Breast epithelium (tissue), 3 donors: ENCODE measurements around the gene RBM5.

Experiments used
- POLR2A ChIP-seq: fragments of 450-650 bp; IDR thresholded peaks from one replicate; pipeline ENCODE4 v1.6.1; 2016; ENCODE audit warnings: antibody characterized with exemption, mild to moderate bottlenecking, moderate library complexity
- POLR2AphosphoS5 ChIP-seq, 3 donors: sonication (generic); formaldehyde crosslinking; IDR thresholded peaks; one replicate each; pipeline ENCODE4 v1.6.1; 2017; ENCODE audit warnings: antibody characterized with exemption in 3 of 3
- TF ChIP-seq, protein P1 (sequence below), 3 donors: fragments of 450-650 bp; IDR thresholded peaks; one replicate each; pipeline ENCODE4 v1.5.1; 2016 to 2017; ENCODE audit warnings: antibody characterized with exemption in 3 of 3, mild to moderate bottlenecking in 3 of 3, moderate library complexity in 3 of 3

DNA sequence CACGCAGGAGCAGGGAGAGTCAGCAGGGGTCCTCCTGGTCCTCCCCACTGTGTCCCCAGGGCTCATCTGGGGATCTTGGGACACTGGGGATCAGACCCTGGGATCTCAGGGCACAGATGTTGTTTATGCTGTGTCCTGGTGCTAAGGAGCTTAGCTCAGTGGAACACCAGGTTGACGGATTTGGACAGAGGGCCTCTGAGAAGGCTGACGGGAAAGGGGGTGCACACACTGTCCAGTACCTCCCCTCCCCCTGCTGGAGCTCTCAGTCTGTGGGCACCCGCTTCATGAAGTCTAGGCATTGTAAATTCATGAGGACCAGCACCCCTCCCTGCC, 44.5 kb downstream of the RBM5 start:
- TF ChIP-seq POLR2AphosphoS5 (IDR thresholded peaks at IDR 0.05) (no peak), POLR2A (no peak)
- TF ChIP-seq, protein P1, sequence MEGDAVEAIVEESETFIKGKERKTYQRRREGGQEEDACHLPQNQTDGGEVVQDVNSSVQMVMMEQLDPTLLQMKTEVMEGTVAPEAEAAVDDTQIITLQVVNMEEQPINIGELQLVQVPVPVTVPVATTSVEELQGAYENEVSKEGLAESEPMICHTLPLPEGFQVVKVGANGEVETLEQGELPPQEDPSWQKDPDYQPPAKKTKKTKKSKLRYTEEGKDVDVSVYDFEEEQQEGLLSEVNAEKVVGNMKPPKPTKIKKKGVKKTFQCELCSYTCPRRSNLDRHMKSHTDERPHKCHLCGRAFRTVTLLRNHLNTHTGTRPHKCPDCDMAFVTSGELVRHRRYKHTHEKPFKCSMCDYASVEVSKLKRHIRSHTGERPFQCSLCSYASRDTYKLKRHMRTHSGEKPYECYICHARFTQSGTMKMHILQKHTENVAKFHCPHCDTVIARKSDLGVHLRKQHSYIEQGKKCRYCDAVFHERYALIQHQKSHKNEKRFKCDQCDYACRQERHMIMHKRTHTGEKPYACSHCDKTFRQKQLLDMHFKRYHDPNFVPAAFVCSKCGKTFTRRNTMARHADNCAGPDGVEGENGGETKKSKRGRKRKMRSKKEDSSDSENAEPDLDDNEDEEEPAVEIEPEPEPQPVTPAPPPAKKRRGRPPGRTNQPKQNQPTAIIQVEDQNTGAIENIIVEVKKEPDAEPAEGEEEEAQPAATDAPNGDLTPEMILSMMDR (IDR thresholded peaks at IDR 0.05): no peak
